Measurements from ENCODE around the gene ARAP1. TPM values are rescaled to one million over a fixed set of nuclear protein-coding genes. Genes with fewer than 3 reads are reported as not detected.

Gene ARAP1
- total RNA-seq, 1 donor from 2014 or later: 60.2 TPM

DNA sequence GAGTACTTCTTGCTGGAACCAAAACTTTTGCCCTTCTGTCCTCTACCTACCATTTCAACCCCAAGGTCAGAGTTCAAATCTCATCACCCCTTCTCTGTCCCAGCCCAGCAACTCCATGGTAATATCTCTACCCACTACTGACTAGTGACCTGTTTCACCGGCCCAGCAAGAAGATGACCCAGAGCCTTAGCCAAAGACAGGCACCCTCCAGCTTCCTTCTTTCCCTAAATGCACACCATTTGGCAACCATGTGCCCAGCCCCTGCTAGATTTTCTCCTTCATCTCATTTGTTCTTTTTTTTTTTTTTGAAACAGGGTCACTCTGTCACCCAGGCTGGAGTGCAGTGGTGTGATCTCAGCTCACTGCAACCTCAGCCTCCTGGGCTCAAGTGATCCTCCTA is 14.9 kb downstream of the ARAP1 start:
- no peak for DNase-seq (ENCODE audit: low read depth)
- TF ChIP-seq, protein P1, sequence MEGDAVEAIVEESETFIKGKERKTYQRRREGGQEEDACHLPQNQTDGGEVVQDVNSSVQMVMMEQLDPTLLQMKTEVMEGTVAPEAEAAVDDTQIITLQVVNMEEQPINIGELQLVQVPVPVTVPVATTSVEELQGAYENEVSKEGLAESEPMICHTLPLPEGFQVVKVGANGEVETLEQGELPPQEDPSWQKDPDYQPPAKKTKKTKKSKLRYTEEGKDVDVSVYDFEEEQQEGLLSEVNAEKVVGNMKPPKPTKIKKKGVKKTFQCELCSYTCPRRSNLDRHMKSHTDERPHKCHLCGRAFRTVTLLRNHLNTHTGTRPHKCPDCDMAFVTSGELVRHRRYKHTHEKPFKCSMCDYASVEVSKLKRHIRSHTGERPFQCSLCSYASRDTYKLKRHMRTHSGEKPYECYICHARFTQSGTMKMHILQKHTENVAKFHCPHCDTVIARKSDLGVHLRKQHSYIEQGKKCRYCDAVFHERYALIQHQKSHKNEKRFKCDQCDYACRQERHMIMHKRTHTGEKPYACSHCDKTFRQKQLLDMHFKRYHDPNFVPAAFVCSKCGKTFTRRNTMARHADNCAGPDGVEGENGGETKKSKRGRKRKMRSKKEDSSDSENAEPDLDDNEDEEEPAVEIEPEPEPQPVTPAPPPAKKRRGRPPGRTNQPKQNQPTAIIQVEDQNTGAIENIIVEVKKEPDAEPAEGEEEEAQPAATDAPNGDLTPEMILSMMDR (conservative IDR thresholded peaks at IDR 0.05; ENCODE audit: low read depth, low read length): no peak
- no peak overlapping the region for H3K4me3 ChIP-seq (ENCODE audit: low read depth, low read length)

DNA sequence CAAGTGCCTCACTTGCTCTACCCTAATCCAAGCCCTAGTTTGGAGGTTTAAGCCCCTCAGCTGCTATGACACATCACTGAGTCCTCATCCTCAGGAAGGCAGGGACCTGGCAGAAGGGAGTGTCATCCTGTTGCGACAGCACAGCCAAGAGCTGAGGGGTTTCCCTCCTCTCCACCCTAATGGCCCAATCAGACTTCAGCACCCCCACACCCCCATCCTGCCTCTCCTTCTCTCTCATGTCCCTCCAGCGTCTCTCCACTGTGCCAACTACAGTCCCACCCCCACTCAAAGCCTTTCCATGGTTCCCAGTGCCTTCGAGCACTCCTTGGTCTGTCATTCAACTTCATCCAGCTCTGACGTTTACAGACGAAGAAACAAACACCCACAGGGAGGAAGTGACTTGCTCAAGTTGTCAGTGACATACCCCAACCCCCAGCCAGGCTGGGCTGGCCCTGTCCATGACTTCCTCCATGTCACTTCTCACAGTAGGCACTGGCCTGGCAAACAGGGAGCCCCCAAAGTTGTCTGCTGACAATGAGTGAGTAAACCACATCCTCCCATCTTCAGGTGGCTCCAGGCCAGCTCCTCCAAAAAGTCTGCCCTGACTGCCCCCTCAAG is 15.6 kb downstream of the ARAP1 start:
- H3K4me3 ChIP-seq (ENCODE audit: low read depth, low read length): no peak overlapping the region
- no peak for DNase-seq (ENCODE audit: low read depth)
- TF ChIP-seq, protein P1 (conservative IDR thresholded peaks at IDR 0.05; ENCODE audit: low read depth, low read length): no peak

DNA sequence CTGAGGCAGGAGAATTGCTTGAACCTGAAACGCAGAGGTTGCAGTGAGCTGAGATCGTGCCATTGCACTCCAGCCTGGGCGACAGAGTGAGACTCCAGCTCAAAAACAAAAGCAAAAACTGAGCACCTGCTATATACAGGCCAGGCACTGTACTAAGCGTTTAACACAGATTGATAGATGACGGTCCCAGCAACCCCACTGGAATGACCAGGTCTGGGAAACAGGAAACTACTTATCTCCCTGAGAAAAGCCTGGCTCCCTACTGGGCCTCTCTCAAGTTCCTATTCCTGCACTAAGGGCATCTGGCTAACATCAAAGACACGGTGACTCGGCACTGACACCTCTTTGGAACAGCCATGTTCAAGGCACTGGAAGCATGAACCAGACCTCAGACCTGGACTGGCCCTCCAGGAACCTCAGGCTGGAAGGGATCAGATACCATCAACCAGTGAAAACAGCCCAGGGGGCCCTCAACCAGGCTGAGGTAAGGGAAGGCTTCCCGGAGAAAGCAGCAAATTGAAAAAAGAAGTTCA is 16.6 kb downstream of the ARAP1 start:
- no peak overlapping the region for H3K4me3 ChIP-seq (ENCODE audit: low read depth, low read length)
- no peak for DNase-seq (ENCODE audit: low read depth)
- TF ChIP-seq, protein P1 (conservative IDR thresholded peaks at IDR 0.05; ENCODE audit: low read depth, low read length): no peak

DNA sequence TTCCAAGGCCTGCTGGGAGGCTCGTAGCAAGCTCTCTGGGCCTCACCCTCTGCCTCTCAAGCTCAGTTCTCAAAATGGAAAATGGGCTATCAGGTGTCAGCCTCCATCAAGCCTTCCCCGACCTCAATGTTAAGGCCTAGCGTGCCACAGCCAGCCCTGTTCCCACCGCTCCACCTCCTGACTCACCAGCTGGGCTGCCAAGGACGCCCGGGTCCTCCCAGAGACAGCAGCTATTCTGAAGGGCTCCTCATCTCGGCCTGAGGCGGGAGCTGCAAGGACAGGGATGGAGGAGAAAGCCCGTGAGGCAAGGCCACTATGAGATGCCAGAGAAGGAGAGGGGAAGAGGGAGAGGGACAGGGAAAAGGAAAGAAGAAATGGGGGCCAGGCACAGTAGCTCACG is 19.9 kb downstream of the ARAP1 start:
- TF ChIP-seq, protein P1 (conservative IDR thresholded peaks at IDR 0.05; ENCODE audit: low read depth, low read length): no peak
- H3K4me3 ChIP-seq (ENCODE audit: low read depth, low read length): no peak overlapping the region
- no peak for DNase-seq (ENCODE audit: low read depth)

DNA sequence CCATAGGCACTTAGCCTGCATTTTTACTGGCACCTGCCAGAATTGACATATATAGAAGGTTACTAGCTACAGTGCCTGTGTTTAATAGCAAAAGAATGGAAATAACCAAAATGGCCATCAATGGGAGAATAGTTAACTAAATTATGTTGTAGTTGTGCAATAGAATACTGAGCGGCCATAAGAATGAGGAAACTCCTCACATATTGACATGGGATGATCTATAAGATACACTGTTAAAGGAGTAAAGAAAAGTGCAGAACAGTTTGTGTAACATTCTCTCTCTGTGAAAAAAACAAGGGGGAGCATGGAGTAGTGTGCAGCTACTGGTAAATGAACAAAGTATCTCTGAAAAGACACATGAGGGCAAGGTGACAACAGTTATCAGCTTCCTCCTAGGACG is 21.5 kb downstream of the ARAP1 start:
- TF ChIP-seq, protein P1 (conservative IDR thresholded peaks at IDR 0.05; ENCODE audit: low read depth, low read length): no peak
- no peak overlapping the region for H3K4me3 ChIP-seq (ENCODE audit: low read depth, low read length)
- DNase-seq (ENCODE audit: low read depth): no peak

DNA sequence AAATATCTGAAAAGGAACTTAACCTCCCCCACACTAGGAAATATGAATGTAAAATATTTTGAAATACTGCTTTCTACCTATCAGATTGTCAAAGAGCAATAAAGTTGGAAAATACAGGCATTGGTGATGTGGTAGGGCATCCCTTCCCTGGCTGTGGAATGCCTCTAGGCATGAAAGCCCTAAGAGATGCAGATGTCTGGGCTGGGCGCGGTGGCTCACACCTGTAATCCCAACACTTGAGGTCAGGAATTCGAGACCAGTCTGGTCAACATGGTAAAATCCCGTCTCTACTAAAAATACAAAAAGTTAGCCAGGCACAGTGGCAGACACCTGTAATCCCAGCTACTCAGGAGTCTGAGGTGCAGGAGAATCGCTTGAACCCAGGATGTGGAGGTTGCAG is 22.0 kb downstream of the ARAP1 start:
- TF ChIP-seq, protein P1 (conservative IDR thresholded peaks at IDR 0.05; ENCODE audit: low read depth, low read length): no peak
- no peak overlapping the region for H3K4me3 ChIP-seq (ENCODE audit: low read depth, low read length)
- DNase-seq (ENCODE audit: low read depth): no peak

DNA sequence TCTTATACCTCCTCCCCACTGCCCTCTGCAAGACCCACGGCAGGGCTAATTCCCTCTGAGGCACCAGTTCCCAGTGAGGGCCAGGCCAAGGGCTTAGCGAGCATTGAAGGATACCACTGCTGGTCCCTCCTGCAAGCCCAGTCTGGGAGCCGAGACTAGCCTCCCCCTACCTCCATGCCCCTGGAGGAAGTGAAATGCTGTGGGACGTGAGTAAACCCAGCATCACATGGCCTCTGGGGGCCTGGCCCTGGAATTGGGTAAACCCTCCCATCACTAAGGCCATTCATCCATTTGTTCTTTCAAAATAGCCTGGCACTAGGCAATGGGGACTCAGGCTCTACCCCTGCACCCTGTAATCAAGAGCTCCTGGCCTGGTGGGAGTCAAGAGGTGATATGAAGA is 24.7 kb downstream of the ARAP1 start:
- no peak overlapping the region for H3K4me3 ChIP-seq (ENCODE audit: low read depth, low read length)
- DNase-seq (ENCODE audit: low read depth): no peak
- TF ChIP-seq, protein P1 (conservative IDR thresholded peaks at IDR 0.05; ENCODE audit: low read depth, low read length): no peak
